ENCODE measurements around the gene LSG1.

The LSG1 gene

DNA sequence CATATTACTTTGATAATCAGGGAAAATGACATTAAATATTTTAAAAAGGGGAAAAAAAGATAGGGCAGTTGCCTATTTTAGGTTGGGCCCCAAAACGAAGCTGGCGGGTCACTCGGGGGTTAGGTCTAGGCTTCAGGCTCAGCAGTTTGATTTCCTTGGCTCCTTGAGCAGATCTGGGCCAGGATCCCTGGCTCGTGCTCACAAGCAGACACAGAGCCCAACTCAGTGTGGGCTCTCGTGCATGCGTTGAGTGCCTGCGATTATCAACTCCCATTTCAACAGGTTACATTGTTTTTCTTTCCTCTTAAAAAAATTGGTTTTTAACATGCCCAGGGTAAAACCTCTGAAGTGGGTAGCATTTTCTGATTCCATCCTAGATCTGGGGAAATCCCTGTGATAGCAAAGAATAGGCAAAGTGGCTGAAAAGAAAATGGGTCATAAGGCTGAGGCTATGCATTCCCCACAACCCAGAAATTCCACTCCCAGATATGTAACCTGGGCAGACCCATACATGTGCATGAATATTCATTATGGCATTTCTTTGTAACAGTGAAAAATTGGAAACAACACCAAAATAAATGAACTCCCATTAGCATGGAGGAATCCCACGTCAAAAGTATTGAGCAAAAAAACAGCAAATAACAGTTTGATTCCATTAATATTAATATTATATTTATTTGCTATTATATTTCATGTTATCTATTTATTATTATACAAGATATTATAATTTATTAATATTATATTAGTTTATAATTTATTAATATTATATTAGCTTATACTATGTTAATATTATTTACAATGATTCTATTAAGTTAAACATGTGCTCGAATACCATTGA, 41.5 kb upstream of the LSG1 start:
- H3K4me3 ChIP-seq (ENCODE audit: low read length): no peak overlapping the region
- TF ChIP-seq CTCF (conservative IDR thresholded peaks at IDR 0.05; ENCODE audit: low read length): no peak
- no peak for DNase-seq (ENCODE audit: low read depth)

DNA sequence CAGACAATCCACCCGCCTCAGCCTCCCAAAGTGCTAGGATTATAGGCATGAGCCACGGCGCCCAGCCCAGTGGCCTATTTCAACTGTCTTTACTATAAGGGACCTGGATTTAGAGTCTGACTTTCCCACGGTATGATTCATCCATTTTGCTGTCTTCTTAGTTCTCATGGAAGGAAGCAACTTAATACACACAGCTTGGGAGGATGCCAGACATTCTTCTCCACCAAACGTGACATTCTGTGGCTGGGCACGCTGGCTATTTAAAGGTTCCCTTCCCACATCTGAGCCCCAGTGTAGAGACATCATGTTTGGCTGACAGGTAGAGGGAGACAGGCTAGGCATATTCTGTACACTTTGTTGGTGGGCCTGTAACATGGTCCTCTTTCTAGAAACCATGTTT, 39.9 kb upstream of the LSG1 start:
- H3K4me3 ChIP-seq (ENCODE audit: low read length): no peak overlapping the region
- peak; percentile 85 for DNase-seq (ENCODE audit: low read depth)
- TF ChIP-seq CTCF (conservative IDR thresholded peaks at IDR 0.05; ENCODE audit: low read length): no peak

GRCh38 chr3:194711286-194711685, 39.3 kb upstream of the LSG1 start:
- no peak for DNase-seq (ENCODE audit: low read depth)
- TF ChIP-seq CTCF (conservative IDR thresholded peaks at IDR 0.05; ENCODE audit: low read length): no peak
- H3K4me3 ChIP-seq (ENCODE audit: low read length): no peak overlapping the region

- H3K4me3 ChIP-seq (ENCODE audit: low read length): no peak overlapping the region
- no peak for DNase-seq (ENCODE audit: low read depth)
- no peak for TF ChIP-seq CTCF (conservative IDR thresholded peaks at IDR 0.05; ENCODE audit: low read length)
Measured at GRCh38 chr3:194707147-194707540, 35.2 kb upstream of the LSG1 start.

DNA sequence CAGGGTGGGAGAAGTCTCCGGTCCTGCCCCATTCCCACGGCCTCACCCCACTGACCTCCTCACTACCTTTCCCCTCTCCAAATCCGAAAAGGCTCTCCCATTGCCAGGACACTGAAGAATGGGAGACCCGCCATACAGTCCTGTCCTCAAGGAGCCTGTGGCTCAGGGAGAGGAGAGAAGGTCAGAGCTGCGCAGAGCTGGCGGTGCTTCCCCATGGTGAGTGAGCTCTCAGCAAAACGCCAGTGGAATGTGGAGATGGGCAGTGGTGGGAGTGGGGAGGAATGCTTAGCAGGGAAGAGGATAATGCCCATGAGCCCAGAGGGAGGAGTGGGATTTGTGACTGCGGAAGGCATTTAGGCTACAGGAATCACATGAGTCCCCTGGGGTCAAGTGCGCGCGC, 33.8 kb upstream of the LSG1 start:
- no peak for TF ChIP-seq CTCF (conservative IDR thresholded peaks at IDR 0.05; ENCODE audit: low read length)
- no peak for DNase-seq (ENCODE audit: low read depth)
- no peak overlapping the region for H3K4me3 ChIP-seq (ENCODE audit: low read length)

DNA sequence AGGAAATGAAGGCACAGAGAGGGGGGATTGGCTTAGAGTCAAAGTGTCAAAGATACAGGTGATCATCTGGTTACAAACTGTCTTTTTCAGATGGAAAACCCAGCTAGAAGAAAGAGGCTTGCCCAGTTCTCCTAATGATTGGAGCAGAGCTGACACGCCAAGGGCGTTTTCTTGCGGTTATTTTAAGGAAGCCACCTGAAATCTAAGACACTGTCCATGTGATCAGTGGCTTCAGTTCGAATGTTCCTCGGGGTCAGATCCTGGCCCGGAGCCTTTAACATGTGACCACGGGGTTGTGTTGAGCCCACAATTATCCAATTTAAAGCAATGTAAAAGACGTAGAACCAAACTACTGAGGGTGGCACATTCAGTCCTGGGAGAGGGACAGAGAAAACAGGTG, 33.2 kb upstream of the LSG1 start:
- H3K4me3 ChIP-seq (ENCODE audit: low read length): no peak overlapping the region
- no peak for DNase-seq (ENCODE audit: low read depth)
- TF ChIP-seq CTCF (conservative IDR thresholded peaks at IDR 0.05; ENCODE audit: low read length): no peak

DNA sequence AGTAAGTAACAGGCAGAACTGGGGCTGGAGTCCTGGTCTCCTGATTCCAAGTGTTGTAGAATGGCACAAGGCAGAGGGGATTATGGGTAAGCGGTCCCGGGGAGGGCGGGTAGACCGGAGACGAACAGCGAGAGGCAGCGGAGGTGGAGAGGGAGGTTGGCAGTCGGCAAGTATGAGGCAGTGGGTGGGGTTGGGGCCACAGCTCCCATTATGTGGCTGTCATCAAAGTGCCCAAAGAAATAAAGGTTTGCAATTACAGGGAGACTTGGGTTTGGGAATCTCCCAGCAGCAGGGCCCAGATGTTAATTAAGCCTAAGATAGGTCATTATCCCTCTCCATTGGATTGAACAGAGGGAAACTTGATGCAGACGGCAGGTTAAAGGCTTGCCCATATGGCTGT, 30.6 kb upstream of the LSG1 start:
- DNase-seq (ENCODE audit: low read depth): no peak
- H3K4me3 ChIP-seq (ENCODE audit: low read length): no peak overlapping the region
- no peak for TF ChIP-seq CTCF (conservative IDR thresholded peaks at IDR 0.05; ENCODE audit: low read length)

All from AG10803 (cell line).